Nephron progenitor cell (in vitro differentiated cells): ENCODE data around the gene LYSMD2.

Experiments used
- DNase-seq: peaks from one replicate; pipeline ENCODE4 v3.0.0; 2021
- H3K27ac Mint-ChIP-seq: 2 replicates; pipeline ENCODE4 v1.8.0; 2021; ENCODE audit warnings: mild to moderate bottlenecking, moderate library complexity, mixed read lengths
- H3K27me3 Mint-ChIP-seq: 2 replicates; pipeline ENCODE4 v1.8.0; 2021; ENCODE audit warnings: mild to moderate bottlenecking, low read depth, mixed read lengths; ENCODE audit not compliant: poor library complexity
- H3K36me3 Mint-ChIP-seq: 2 replicates; pipeline ENCODE4 v1.8.0; 2021; ENCODE audit warnings: low read depth, mixed read lengths
- H3K4me1 Mint-ChIP-seq: 2 replicates; pipeline ENCODE4 v1.8.0; 2021; ENCODE audit warnings: mixed read lengths
- H3K4me3 Mint-ChIP-seq: 2 replicates; pipeline ENCODE4 v1.8.0; 2021; ENCODE audit warnings: mild to moderate bottlenecking, moderate library complexity, mixed read lengths
- H3K9me3 Mint-ChIP-seq: 2 replicates; pipeline ENCODE4 v1.8.0; 2021; ENCODE audit warnings: mild to moderate bottlenecking, moderate library complexity, mixed read lengths
- TF ChIP-seq, protein P1 (sequence below): fragments of 200-600 bp; sonication (generic); IDR thresholded peaks from 2 replicates; pipeline ENCODE4 v1.5.0; 2021; ENCODE audit warnings: antibody characterized with exemption

The LYSMD2 gene

DNA sequence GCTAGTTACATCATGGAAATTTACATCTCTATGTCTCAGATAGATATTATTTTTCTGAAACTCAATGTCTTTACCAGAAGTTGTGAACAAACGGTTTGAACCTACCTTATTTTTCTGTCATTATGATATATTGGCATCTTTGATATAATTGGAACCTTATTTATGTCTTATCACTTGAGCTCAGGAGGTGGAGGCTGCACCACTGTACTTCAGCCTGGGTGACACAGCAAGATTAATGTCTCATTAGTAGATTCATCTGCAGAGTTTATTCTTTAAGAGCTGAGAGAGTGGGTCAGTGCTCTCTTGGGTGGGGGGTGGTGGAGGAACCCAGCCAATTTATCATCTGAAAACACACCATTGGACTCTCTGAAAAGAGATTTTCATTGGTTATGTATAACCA is 34.7 kb downstream of the LYSMD2 start:
- Mint-ChIP-seq H3K36me3 (no peaks in the 10 kb centered on the region), H3K4me1 (no peaks in the 10 kb centered on the region), H3K9me3 (no peaks in the 10 kb centered on the region), H3K27me3 (peaks cover 4% of the 10 kb centered on the region), H3K4me3 (no peak overlapping the region), H3K27ac (no peak overlapping the region)
- TF ChIP-seq, protein P1, sequence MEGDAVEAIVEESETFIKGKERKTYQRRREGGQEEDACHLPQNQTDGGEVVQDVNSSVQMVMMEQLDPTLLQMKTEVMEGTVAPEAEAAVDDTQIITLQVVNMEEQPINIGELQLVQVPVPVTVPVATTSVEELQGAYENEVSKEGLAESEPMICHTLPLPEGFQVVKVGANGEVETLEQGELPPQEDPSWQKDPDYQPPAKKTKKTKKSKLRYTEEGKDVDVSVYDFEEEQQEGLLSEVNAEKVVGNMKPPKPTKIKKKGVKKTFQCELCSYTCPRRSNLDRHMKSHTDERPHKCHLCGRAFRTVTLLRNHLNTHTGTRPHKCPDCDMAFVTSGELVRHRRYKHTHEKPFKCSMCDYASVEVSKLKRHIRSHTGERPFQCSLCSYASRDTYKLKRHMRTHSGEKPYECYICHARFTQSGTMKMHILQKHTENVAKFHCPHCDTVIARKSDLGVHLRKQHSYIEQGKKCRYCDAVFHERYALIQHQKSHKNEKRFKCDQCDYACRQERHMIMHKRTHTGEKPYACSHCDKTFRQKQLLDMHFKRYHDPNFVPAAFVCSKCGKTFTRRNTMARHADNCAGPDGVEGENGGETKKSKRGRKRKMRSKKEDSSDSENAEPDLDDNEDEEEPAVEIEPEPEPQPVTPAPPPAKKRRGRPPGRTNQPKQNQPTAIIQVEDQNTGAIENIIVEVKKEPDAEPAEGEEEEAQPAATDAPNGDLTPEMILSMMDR: no peak
- no peak for DNase-seq

DNA sequence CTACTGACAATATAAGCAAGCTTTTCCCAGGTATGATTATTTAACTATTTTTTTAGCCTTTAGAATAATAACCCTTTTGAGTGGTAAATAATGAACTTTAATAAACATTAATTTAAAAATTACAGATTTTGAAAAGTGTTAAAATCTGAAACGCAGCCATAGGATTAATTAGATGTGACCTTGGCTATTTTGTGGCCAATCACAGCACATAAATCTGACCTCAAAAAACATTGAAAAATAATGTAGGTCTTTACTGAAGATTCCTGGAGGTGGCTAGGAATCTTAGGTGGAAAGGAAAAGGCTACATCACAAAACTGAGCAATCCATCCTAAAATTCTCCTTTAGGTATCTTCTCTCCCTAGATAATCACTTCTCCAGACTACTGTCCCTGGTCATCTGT is 38.1 kb downstream of the LYSMD2 start:
- Mint-ChIP-seq H3K27me3 (peaks cover 4% of the 10 kb centered on the region), H3K4me1 (no peaks in the 10 kb centered on the region), H3K36me3 (no peaks in the 10 kb centered on the region), H3K27ac (no peak overlapping the region), H3K4me3 (no peak overlapping the region), H3K9me3 (no peaks in the 10 kb centered on the region)
- DNase-seq: no peak
- TF ChIP-seq, protein P1: no peak

DNA sequence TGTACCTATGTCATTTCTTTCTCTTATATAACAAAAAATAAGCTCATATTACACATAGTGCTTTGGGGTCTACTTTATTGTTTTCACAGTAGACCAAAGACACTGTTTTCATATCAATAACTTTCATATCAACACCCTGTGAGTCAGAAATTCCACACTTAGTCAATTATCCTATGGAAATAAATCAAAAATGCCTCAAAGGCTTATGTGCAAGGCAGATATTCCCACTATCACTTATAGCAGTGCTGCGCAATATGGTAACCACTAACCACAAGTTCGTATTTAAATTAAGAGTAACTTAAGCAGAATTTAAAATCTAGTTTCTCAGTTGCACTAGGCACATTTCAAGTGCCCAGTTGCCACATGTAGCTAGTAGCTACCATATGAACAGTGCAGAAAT is 40.3 kb downstream of the LYSMD2 start:
- no peaks in the 10 kb centered on the region for H3K36me3 Mint-ChIP-seq
- peaks cover 5% of the 10 kb centered on the region for H3K27me3 Mint-ChIP-seq
- no peak overlapping the region for H3K4me3 Mint-ChIP-seq
- H3K27ac Mint-ChIP-seq: no peak overlapping the region
- DNase-seq: no peak
- TF ChIP-seq, protein P1: no peak
- no peaks in the 10 kb centered on the region for H3K4me1 Mint-ChIP-seq
- no peaks in the 10 kb centered on the region for H3K9me3 Mint-ChIP-seq

DNA sequence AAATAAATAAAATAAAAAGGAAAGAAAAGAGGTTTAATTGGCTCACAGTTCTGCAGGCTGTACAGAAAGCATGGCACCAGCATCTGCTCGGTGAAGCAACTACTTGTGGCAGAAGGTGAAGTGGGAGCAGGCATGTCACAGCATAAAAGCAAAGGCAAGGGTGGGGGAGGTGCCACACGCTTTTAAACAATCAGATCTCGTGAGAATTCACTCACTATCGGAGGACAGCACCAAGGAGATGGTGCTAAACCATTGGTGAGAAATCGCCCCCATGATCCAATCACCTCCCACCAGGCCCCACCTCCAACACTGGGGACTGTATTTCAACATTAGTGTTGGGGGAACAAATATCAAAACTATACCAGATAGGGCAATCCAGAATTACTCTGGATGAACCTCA is 40.9 kb downstream of the LYSMD2 start:
- no peak overlapping the region for H3K27ac Mint-ChIP-seq
- no peak for DNase-seq
- no peak overlapping the region for H3K4me3 Mint-ChIP-seq
- no peaks in the 10 kb centered on the region for H3K36me3 Mint-ChIP-seq
- no peaks in the 10 kb centered on the region for H3K4me1 Mint-ChIP-seq
- H3K27me3 Mint-ChIP-seq: peaks cover 5% of the 10 kb centered on the region
- H3K9me3 Mint-ChIP-seq: no peaks in the 10 kb centered on the region
- TF ChIP-seq, protein P1: no peak

DNA sequence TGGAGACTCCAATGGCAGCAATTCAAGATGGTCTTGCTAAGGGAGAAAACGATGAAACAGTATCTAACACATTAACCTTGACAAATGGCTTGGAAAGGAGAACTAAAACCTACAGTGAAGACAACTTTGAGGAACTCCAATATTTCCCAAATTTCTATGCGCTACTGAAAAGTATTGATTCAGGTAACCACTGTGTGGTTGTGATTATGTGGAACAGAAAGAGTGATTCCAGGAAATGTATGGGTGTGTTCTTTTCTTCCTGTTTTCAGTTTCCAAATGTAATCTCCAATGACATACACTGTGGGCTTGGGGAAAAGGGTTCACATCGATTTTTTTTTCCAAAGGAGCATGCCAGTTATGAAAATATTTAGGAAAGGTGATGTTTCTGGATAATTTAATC is 45.3 kb downstream of the LYSMD2 start:
- TF ChIP-seq, protein P1: no peak
- H3K27ac Mint-ChIP-seq: no peak overlapping the region
- no peaks in the 10 kb centered on the region for H3K36me3 Mint-ChIP-seq
- peaks cover 15% of the 10 kb centered on the region for H3K27me3 Mint-ChIP-seq
- H3K4me1 Mint-ChIP-seq: peaks cover 7% of the 10 kb centered on the region
- DNase-seq: no peak
- no peak overlapping the region for H3K4me3 Mint-ChIP-seq
- H3K9me3 Mint-ChIP-seq: no peaks in the 10 kb centered on the region

DNA sequence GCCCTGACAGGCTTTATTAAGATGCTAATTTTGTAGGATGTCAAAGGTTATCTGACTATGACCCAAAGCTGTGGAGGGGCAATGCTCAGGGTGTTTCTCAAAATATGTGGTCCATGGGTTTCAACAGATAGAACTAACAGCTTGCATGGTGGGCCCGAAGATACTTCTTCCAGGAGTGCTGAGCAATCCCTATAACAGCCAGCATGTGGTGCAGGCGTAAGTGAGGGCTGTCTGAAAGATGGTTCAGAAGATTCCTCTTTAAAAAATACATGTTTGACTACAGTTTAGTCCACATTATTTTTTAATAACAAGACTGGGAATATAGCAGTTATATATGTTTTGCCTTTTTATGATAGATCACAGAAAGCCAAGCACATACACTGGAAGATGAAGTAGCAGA is 48.6 kb downstream of the LYSMD2 start:
- Mint-ChIP-seq H3K4me3 (no peak overlapping the region), H3K36me3 (no peaks in the 10 kb centered on the region), H3K4me1 (peaks cover 7% of the 10 kb centered on the region), H3K9me3 (no peaks in the 10 kb centered on the region), H3K27me3 (peaks cover 36% of the 10 kb centered on the region), H3K27ac (no peak overlapping the region)
- no peak for DNase-seq
- TF ChIP-seq, protein P1: no peak
